HG03045 (cell line): Measurements from ENCODE around the gene PUS7.
"Not testable (repeated sequence)": the region's sequence is repeated elsewhere in the genome, so short reads cannot be mapped to it uniquely, and the experiment has no call there.

Experiments
- ATAC-seq: cut with Tn5 transposase; IDR thresholded peaks from one replicate; pipeline ENCODE4 v1.9.1; 2021; ENCODE audit warnings: mild to moderate bottlenecking, moderate library complexity; ENCODE audit not compliant: unreplicated experiment

The PUS7 gene, protein sequence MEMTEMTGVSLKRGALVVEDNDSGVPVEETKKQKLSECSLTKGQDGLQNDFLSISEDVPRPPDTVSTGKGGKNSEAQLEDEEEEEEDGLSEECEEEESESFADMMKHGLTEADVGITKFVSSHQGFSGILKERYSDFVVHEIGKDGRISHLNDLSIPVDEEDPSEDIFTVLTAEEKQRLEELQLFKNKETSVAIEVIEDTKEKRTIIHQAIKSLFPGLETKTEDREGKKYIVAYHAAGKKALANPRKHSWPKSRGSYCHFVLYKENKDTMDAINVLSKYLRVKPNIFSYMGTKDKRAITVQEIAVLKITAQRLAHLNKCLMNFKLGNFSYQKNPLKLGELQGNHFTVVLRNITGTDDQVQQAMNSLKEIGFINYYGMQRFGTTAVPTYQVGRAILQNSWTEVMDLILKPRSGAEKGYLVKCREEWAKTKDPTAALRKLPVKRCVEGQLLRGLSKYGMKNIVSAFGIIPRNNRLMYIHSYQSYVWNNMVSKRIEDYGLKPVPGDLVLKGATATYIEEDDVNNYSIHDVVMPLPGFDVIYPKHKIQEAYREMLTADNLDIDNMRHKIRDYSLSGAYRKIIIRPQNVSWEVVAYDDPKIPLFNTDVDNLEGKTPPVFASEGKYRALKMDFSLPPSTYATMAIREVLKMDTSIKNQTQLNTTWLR

DNA sequence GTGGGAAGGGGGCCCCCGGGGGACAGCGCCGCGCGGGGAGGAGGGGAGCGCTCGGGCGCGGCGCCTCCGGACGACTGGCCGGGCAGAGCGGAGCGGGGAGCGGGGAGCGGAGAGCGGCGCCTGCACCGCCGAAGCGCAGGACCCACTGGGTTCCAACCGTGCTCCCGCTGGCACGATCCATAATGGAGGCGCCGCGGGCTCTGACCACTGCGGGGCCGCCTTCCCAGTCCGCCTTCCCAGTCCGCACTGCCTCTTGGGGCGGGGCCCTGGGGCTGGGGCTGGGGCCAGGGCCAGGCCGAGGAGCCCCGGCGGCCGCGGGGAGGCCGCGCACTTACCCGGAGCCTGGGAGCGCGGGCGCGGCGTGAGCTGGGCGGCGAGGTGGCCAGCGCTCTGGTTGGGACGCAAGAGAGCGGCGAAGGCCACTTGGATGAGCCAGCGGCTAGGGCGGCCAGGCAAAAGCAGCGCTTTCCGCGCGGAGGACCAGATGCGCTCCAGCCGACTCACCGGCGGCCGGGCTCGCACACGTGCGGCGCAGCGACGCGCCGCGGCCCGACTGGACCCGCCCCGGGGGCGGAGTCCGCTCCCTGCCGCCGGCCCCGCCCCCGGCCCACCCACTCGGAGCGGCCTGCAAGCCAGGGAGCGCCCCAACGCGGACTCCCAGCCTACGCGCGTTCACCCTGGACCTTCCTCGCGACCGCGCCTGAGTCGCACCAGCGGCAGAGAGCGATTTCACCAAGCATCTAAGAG is at the start of gene PUS7:
Gene PUS7 (minus strand): TSS at position 555 of the 747 bp plus-strand sequence. CDS start 13,759 bp downstream, outside the sequence.
- ATAC-seq, result peak; percentile 87

DNA sequence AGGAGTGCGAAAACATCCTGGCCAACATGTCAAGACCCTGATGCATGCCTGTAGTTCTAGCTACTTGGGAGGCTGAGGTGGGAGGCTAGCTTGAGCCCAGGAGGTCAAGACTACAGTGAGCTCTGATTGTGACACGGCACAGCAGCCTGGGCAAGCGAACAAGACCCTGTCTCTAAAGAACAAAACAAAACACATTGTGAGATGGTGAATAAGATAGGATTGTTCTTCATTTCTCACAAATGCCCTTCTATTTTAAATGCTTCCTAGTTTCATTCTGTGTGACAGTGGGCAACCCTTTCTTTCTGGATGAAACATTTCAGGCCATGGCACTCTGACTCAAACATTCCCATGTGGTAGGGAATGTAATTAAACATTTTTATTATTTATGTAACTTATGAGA is 45.8 kb upstream of the PUS7 start:
- no peak for ATAC-seq

DNA sequence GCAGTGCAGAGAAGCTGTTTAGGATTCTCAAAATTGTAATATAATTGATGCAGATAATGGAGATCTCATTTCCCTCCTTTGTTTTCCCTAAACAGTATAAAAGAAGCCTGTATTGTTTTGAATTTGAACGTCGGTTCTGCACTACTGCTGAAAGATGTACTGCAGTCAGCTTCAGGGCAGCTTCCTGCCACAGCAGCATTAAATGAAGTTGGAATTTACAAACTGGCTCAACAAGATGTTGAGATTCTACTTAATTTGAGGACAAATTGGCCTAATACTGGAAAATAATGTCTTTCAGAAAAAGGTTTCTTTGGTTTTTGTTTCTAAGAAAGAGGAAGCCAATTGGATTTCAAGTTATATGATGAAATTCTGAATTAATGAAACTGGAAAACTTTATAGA is 45.0 kb upstream of the PUS7 start:
- ATAC-seq, result no peak

DNA sequence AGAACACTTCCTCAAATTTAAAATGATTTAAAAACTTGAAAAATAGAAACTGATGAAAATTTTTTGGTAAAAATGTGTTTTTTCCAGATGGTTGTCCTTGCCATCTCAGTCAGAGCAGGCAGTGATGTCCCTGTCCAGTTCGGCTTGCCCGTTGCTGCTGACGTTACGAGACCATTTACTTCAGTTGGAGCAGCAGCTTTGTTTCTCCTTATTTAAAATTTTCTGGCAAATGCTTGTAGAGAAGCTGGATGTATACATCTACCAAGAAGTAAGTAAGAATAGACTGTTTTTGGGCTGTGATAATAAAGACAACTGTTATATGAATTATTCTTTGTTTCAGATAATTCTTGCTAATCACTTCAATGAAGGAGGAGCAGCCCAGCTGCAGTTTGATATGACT is 43.1 kb upstream of the PUS7 start:
- ATAC-seq, result no peak

DNA sequence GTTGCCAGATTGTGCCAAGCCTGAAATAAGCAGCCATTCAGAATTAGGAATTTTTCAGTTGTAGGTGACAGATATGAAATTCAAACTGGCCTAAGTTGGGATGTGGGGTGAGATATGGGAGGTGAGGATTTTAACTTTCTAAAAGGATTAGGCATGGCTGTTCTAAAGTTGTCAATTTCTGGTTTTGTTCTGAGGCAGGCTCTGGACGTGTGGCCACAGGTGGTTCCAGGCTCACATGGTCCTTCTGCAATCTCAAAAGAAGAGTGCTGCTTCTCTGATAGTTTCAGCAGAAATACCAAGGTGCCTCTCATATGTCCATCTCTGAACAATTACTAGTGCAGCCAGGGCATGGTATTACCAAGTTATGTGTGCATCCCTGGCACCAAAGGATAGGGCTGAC is 37.9 kb upstream of the PUS7 start:
- no peak for ATAC-seq

DNA sequence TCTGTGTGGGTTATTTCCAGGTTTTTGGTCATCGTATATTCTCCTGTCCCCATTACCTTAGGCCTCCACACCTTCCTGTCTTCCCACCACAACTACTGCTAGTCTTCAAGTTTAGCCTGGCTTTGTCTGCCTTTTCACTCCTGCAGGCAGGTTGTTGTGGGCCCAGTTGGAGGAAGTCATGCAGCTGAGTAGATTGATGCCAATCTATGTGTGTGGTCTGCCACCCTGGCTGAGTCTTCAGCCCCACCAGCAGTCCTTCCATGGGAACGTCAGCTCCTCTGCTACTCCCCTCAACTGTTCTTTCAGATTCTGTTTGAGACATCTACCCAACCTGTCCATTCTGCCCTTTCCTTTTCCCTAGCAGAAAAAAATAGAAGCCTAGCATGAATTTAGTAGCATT is 16.3 kb upstream of the PUS7 start:
- ATAC-seq, result no peak

DNA sequence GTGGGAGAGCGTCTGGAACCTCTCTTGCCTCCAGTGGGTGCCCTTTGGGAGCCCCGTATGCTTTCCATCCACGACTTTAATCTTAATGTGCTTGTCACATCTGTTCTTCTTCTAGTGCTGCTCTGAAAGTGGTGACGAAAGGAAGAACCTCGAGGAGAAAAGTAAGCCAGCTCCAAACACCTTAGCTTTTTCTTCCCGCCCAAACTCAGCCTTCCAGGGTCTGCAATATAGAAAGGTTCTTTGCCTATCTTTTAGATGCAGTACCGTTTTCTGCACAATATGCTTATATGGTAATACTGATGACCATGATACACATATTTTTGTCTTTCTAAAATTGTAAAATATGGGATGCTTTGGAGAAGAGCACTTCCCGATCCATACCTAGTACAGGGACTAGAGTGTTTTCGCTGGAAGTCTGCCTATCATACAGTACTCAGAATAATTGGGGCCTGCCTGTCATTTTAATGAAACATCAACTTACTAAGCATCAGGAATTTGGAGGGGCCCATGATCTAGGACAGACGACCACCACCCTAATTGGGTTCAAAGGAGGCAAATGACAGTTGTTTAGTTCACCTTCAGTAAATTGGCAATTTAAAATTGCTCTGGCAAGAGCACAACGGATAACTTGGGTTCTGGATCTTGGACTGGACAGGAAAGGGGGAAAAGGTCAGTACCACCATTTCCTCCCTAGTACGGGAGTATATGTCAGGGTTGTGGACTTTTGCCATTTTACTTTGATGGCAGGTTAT is 10.8 kb upstream of the PUS7 start:
- no peak for ATAC-seq

DNA sequence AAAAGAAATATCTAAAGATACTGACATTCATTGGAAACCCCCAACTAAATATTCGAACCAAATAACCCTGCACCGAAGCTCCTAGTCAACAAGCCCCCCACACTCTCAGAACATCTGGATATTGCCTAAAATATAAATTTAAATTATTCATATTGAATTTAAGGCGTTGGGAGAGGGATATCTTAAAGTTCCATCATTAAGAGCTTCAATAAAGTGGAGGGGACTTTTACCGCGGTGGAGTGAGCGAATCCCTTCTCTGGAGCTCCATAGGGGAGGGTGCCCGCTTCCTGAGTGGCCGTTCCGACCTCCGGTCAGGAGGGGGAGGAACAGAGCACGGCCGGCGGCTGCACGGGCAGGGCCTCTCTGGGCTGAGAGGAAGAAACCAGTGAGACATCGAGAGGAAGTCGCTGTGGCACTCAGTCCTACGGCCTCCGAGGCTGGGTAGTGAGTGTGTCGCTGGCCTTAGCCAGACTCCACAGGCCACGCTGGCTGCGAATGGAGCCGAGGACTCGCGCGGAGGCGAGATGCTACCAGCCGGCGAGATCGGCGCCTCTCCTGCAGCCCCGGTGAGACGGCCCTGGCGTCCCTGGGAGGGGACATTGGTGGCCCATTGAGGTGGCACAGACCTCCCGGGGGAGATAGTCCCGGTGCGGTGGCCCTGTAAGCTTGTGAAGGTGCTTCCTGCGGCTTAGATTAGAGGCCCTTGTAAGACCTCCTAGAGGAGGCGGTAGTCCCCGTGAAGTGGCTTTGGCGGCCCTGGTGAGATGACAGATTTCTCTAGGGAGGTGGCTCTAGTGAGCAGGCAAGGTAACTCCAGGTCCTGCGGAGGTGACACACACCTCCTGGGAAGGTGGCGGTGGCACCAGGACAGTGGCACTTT is 10.0 kb upstream of the PUS7 start, which contains the start of gene RINT1:
Gene RINT1 (plus strand): TSS at position 410 of the 880 bp plus-strand sequence. CDS start 115 bp downstream, at position 525.
- ATAC-seq, result peak; percentile 96

DNA sequence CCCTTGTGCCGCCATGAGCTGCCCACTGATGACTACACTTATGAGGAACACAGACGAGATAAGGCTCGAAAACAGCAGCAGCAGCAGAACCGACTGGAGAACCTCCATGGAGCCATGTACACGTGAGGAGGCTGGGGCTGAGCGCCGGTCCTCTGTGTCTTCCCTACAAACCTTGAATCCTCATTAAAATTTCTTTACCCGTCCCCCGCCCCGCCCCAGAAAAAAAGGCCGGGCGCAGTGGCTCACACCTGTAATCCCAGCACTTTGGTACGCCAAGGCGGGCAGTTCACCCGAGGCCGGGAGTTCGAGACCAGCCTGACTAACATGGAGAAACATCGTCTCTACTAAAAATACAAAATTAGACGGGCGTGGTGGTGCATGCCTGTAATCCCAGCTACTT is 8.5 kb upstream of the PUS7 start:
- ATAC-seq, result no peak

DNA sequence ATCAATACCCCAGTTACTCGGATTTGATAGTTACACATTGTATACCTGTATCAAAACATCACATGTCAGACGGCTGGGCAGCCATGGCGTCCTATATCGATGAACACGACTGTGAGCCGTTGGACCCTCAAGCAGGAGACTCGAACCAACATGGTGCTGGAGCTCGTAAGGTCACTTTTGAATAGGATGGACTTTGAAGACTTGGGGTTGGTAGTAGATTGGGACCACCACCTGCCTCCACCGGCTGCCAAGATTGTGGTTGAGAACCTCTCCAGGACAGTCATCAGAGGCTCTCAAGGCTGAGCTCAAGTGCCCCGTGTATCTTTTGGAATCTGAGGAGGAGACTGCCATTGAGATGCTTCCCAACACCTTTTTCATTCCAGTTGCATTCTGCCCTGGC is 8.1 kb upstream of the PUS7 start:
- ATAC-seq, result no peak

DNA sequence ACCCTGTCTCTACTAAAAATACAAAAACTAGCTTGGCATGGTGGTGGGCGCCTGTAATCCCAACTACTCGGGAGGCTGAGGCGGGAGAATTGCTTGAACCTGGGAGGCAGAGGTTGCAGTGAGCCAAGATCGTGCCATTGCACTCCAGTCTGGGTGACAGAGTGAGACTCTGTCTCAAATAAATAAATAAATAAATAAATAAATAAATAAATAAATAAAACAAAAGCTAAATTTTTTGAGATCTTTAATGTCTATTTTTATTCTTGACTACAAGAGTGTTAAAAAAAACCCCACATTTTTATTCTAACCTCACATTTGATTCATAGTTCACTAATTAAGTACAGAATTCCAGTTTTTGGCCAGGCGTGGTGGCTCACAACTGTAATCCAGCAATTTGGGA is 5.7 kb upstream of the PUS7 start:
- ATAC-seq, result not testable (repeated sequence)

DNA sequence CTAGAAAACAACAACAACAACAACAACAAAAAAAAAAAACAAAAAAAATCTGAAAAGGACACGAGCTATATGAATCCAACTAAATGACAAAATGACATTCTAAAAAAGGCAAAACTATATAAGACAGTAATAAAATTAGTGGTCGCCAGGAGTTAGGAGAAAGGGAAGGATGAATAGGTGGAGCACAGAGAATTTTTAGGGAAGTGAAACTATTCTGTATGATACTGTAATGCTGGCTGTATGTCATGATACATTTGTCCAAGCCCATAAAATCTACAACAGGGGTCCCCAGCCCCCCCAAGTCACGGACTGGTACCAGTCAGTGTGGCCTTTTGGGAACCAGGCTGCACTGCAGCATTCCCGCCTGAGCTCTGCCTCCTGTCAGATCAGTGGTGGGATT is 2.8 kb upstream of the PUS7 start:
- ATAC-seq, result no peak

DNA sequence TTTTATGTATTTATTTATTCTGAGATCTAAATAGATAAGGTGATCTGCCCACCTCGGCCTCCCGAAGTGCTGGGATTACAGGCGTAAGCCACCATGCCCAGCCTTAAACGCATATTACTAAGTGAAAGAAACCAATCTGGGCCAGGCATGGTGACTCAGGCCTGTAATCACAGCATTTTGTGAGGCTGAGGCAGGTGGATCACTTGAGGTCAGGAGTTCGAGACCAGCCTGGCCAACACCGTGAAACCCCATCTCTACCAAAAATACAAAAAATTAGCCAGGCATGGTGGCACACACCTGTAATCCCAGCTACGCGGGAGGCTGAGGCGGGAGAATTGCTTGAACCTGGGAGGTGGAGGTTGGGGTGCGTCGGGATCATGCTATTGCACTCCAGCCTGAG is 2.4 kb upstream of the PUS7 start:
- not testable (repeated sequence) for ATAC-seq

DNA sequence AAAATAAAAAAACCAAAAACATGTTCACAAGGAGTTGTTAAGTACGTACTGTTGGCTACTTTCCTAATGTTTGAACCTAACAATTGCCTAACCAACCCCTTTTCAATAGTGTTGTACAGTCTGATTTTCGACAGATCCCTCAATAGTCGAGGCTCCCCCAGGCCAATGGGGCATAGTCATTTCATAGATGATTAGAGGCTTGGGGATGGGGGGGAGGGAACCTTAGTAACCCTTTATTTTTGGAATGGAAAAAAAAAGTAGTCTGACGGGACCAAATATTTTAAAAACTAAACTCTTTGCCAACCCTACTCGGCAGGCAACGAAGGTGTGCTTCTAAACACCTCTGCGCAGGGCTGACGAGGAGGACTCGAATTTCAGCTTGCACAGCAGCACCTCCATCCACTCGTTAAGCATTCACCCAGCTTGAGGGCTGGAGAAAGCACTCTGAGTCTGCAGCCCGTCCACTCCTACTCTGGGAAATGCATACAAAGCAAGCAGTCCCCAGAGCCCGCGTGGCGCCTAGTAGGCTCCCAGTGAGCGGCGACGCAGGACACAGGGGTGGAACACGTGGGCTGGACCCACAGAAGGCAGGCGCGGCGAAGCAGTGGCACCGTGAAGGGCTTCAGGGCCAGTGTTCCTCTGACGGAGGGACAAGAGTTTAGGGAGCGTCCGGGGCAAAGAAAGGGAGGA is 899 bp downstream of the PUS7 start:
- peak; percentile 40 for ATAC-seq

DNA sequence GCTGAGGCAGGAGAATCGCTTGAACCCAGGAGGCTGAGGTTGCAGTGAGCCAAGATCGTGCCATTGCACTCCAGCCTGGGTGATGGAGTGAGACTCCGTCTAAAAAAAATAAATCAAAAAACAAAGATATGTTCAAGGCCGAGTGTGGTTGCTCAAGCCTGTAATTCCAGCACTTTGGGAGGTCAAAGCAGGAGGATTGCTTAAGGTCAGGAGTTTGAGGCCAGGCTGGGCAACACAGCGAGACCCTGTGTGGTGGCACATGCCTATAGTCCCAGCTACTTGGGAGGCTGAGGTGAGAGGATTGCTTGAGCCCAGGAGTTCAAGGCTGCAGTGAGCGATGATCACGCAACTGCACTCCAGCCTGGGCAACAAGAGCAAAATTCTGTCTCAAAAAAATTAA is 1.5 kb downstream of the PUS7 start:
- ATAC-seq, result not testable (repeated sequence)

DNA sequence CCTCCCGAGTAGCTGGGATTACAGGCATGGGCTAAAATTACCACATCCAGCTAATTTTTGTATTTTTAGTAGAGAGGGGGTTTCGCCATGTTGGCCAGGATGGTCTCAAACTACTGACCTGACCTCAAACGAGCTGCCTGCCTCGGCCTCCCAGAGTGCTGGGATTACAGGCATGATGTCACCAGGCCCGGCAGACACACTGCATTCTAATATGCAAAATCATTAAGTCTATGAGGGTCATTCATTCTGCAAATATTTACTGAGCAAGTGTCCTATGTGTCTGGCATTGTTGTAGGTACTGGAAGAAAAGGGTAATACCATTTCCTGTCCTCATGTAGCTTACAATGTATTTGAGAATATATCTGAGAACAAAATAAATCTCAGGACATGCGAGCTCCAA is 2.7 kb downstream of the PUS7 start:
- no peak for ATAC-seq

DNA sequence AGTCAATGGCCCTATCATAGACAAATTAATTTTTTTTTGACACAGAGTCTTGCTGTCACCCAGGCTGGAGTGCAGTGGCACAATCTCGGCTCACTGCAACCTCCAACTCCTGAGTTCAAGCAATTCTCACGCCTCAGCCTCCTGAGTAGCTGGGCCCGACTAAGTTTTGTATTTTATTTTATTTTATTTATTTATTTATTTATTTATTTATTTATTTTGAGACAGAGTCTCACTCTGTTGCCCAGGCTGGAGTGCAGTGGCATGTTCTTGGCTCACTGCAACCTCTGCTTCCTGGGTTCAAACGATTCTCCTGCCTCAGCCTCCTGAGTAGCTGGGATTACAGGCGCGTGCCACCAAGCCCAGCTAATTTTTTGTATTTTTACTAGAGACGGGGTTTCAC is 6.5 kb downstream of the PUS7 start:
- ATAC-seq, result not testable (repeated sequence)

DNA sequence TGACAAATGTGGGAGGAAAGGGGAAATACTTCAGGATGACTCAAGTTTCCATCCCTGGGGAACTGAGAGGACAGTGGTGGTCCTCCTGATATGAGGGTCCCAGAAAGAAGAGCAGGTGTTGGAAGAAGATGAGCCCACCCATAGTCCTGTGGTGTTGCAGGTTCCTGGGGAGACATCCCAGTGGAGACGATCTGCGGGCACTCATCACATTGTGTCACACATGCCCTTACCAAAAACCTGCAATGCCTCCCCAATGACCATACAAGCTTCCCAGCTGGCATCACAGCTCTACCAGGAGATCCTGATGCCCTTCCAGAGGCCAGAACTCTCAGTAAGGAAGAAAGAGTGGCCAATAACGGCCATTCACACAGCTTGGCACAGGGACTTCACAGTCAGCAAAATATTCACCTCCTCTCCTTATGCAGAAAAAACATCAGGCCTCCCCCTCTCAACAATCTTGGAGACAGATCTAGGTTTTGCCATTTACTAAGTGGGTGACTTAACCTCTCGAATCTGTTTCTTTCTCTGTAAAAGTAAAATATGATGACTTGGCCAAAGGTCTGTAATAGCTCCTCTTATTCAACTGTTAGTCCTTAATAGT is 9.0 kb downstream of the PUS7 start:
- ATAC-seq, result no peak

DNA sequence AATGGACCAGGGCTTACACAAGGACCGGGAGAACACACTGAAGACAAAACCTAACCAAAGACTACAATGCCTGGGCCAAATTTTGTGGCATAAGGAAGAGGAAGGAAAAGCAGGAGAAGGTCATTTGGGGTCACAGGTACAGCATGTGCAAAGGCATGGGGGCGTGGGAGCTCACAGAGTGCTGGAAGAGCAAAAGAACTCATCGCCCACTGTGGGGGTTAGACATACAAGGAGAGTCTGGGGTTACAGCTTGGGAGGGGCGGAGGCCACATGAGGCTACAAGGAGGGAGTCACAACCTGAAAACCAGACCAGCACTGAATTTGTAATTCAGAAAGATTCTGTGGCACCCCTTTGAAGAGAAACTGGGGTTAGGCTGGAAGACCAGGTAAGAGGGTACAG is 9.7 kb downstream of the PUS7 start:
- ATAC-seq, result no peak
